ENCODE data around the gene PFDN6. TPM values are rescaled to one million over a fixed set of nuclear protein-coding genes. Genes with fewer than 3 reads are reported as not detected.
"Not testable (repeated sequence)": the region's sequence is repeated elsewhere in the genome, so short reads cannot be mapped to it uniquely, and the experiment has no call there.

The PFDN6 gene
- total and polyA plus RNA-seq, 2 of the 13 experiments (the other 11 are each of a cell fraction or from before 2014, with no cell fraction given): 75.5 to 87.0 TPM

DNA sequence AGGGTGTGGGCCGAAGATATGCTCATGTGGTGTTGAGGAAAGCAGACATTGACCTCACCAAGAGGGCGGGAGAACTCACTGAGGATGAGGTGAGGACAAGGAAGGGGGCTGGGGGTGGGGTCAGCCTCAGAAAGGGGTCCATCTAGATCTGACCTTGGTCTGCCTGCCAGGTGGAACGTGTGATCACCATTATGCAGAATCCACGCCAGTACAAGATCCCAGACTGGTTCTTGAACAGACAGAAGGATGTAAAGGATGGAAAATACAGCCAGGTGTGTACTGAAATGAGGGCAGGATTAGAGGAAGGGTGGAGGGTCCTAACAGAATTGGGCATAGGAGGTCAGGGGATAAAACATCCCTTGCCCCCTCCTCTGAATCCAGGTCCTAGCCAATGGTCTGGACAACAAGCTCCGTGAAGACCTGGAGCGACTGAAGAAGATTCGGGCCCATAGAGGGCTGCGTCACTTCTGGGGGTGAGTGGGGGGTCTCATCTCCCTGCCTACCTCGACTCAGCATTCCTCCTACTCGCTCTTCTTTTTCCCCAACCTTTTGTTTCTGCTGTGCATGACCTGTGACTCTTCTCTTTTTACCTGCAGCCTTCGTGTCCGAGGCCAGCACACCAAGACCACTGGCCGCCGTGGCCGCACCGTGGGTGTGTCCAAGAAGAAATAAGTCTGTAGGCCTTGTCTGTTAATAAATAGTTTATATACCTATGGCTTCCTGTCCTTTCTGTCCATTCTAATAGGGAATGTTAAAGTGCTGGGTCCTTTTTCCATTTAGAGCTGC, 13.4 kb upstream of the PFDN6 start:
- H3K9ac ChIP-seq (ENCODE audit: insufficient read depth, low read depth, low read length); H3K4me3 ChIP-seq (replicated peaks in 1 of 3; ENCODE audit: insufficient read depth in 1 of 3, low read depth in 2 of 3, low read length in 3 of 3); DNase-seq (ENCODE audit: low spot score); H3K4me2 ChIP-seq (ENCODE audit: low read depth, low read length); H2AFZ ChIP-seq (ENCODE audit: low read length); intact Hi-C loops (cut with micrococcal nuclease; ENCODE audit: unreplicated experiment); H3K27ac ChIP-seq (ENCODE audit: extremely low read length, insufficient read depth, low read length); BruUV-seq (replicated peaks); FAIRE-seq; H3K9me3 ChIP-seq (ENCODE audit: low read length); ATAC-seq; H3K27me3 ChIP-seq (ENCODE audit: control insufficient read depth in 1 of 2, insufficient read depth in 2 of 2, low read length in 2 of 2); TF ChIP-seq NONO (IDR thresholded peaks at IDR 0.05): not testable (repeated sequence)
- Histone ChIP-seq H3K4me1 (ENCODE audit: insufficient read depth, low read length) (peaks cover 32% of the 10 kb centered on the region), H4K20me1 (ENCODE audit: insufficient read depth, low read length) (peaks cover 33% of the 10 kb centered on the region), H3K79me2 (ENCODE audit: insufficient read depth, low read length) (peaks cover 40% of the 10 kb centered on the region), H3K36me3 (replicated peaks in 1 of 2; ENCODE audit: control insufficient read depth in 1 of 2, insufficient read depth in 2 of 2, low read length in 2 of 2) (peaks cover 20 to 50% of the 10 kb centered on the region in 2 experiments)
- in situ Hi-C loops (cut with HindIII; ENCODE audit: extremely low pct_ligation_motif_present, low pct_unique_long_range_greater_than_20kb): loop anchor here (25.0 kb wide), 1 partner anchor 136 kb away; the partner anchor contains the start of genes CUTA, PHF1 and SYNGAP1
- WGBS (ENCODE audit: low lambda C conversion rate): 96% methylated on average over 16 of the region's 16 CpGs
- TF ChIP-seq NONO (CRISPR knock-in tag; conservative IDR thresholded peaks at IDR 0.05) (0 out of 2 replicates have a peak, but pooled peaks have one; percentile 32), POLR2A (IDR thresholded peaks at IDR 0.05; ENCODE audit: insufficient read depth in 1 of 2, low read depth in 2 of 2, low read length in 2 of 2) (peak in 1 of 2 experiments; percentile 40; a peak in 2 of 4 replicates), RBFOX2 (IDR thresholded peaks at IDR 0.05; ENCODE audit: low read depth, low read length) (peak; percentile 60), PAF1 (CRISPR knock-in tag; IDR thresholded peaks at IDR 0.05) (peak; percentile 79), RBM22 (optimal IDR thresholded peaks at IDR 0.05; ENCODE audit: low read length) (peak; percentile 65), MTA1 (CRISPR knock-in tag; IDR thresholded peaks at IDR 0.05; ENCODE audit: borderline replicate concordance) (0 out of 2 replicates have a peak, but pooled peaks have one; percentile 3)
- ChIA-PET CTCF (ENCODE audit: low intra/inter-chr PET ratio, low total read pairs) (interaction anchor here (1.3 kb wide), 1 partner anchor 131 kb away, joined by 4 read pairs; no protein-coding TSS in a partner anchor), POLR2A (interaction anchor here (1.2 to 3.5 kb wide), 7 partner anchors 13 to 77 kb away, joined by 4 to 17 read pairs (median 11); partner anchors contain the start of genes PFDN6, RGL2, WDR46 and ZBTB22)

DNA sequence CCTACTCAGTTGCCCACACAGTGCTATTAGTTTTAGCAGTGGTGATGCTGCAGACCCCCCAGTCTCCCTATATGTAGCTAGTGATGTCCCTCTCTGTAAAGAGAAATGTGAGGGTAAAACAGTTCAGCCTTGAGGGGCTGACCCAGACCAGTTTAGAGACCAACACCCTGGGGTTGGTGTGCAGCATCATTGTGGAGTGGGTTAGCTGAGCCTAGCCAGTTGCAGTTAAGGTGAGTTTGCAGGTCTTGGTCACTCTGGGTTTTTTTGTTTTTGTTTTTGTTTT, 12.9 kb upstream of the PFDN6 start:
- intact Hi-C loops (cut with micrococcal nuclease; ENCODE audit: unreplicated experiment) (no loop called here), in situ Hi-C loops (cut with HindIII; ENCODE audit: extremely low pct_ligation_motif_present, low pct_unique_long_range_greater_than_20kb) (loop anchor here (25.0 kb wide), 1 partner anchor 136 kb away; the partner anchor contains the start of genes CUTA, PHF1 and SYNGAP1)
- FAIRE-seq: no peak
- H3K4me3 ChIP-seq (replicated peaks in 1 of 3; ENCODE audit: insufficient read depth in 1 of 3, low read depth in 2 of 3, low read length in 3 of 3): no peak overlapping the region
- peaks cover 35% of the 10 kb centered on the region for H3K79me2 ChIP-seq (ENCODE audit: insufficient read depth, low read length)
- H3K4me1 ChIP-seq (ENCODE audit: insufficient read depth, low read length): peaks cover 31% of the 10 kb centered on the region
- no peaks in the 10 kb centered on the region for H3K9me3 ChIP-seq (ENCODE audit: low read length)
- no peak overlapping the region for H3K9ac ChIP-seq (ENCODE audit: insufficient read depth, low read depth, low read length)
- no peak overlapping the region for H2AFZ ChIP-seq (ENCODE audit: low read length)
- peaks cover 33% of the 10 kb centered on the region for H4K20me1 ChIP-seq (ENCODE audit: insufficient read depth, low read length)
- H3K27me3 ChIP-seq (ENCODE audit: control insufficient read depth in 1 of 2, insufficient read depth in 2 of 2, low read length in 2 of 2): no peaks in the 10 kb centered on the region; a peak in 1 of 5 replicates
- BruUV-seq (replicated peaks): no TSS peak
- ChIA-PET POLR2A (interaction anchor here (1.6 to 3.5 kb wide), 6 partner anchors 13 to 77 kb away, joined by 4 to 17 read pairs (median 11); partner anchors contain the start of genes PFDN6, RGL2 and WDR46), CTCF (ENCODE audit: low intra/inter-chr PET ratio, low total read pairs) (interaction anchor here (1.3 kb wide), 1 partner anchor 130 kb away, joined by 4 read pairs; no protein-coding TSS in a partner anchor)
- no peak overlapping the region for H3K4me2 ChIP-seq (ENCODE audit: low read depth, low read length)
- no peak for DNase-seq (ENCODE audit: low spot score)
- no peak for ATAC-seq
- peaks cover 20 to 55% of the 10 kb centered on the region in 2 experiments for H3K36me3 ChIP-seq (replicated peaks in 1 of 2; ENCODE audit: control insufficient read depth in 1 of 2, insufficient read depth in 2 of 2, low read length in 2 of 2)
- no peak overlapping the region for H3K27ac ChIP-seq (ENCODE audit: extremely low read length, insufficient read depth, low read length)
- TF ChIP-seq ZIK1 (CRISPR knock-in tag; IDR thresholded peaks at IDR 0.05; ENCODE audit: borderline replicate concordance, low read depth): no peak
- no peak for TF ChIP-seq SAFB2 (CRISPR knock-in tag; IDR thresholded peaks at IDR 0.05; ENCODE audit: borderline replicate concordance, low read depth)
- TF ChIP-seq, protein P1, sequence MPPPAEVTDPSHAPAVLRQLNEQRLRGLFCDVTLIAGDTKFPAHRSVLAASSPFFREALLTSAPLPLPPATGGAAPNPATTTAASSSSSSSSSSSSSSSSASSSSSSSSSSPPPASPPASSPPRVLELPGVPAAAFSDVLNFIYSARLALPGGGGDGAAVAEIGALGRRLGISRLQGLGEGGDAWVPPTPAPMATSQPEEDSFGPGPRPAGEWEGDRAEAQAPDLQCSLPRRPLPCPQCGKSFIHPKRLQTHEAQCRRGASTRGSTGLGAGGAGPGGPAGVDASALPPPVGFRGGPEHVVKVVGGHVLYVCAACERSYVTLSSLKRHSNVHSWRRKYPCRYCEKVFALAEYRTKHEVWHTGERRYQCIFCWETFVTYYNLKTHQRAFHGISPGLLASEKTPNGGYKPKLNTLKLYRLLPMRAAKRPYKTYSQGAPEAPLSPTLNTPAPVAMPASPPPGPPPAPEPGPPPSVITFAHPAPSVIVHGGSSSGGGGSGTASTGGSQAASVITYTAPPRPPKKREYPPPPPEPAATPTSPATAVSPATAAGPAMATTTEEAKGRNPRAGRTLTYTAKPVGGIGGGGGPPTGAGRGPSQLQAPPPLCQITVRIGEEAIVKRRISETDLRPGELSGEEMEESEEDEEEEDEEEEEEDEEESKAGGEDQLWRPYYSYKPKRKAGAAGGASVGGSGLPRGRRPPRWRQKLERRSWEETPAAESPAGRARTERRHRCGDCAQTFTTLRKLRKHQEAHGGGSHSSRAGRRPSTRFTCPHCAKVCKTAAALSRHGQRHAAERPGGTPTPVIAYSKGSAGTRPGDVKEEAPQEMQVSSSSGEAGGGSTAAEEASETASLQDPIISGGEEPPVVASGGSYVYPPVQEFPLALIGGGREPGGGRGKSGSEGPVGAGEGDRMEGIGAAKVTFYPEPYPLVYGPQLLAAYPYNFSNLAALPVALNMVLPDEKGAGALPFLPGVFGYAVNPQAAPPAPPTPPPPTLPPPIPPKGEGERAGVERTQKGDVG (CRISPR knock-in tag; IDR thresholded peaks at IDR 0.05; ENCODE audit: borderline replicate concordance): no peak
- TF ChIP-seq POLR2AphosphoS5 (IDR thresholded peaks at IDR 0.05; ENCODE audit: low read depth, low read length): peak; percentile 57; the same call in 1 of the 2 replicates
- no peak for TF ChIP-seq KLF12 (CRISPR knock-in tag; IDR thresholded peaks at IDR 0.05; ENCODE audit: borderline replicate concordance)
